ENCODE measurements around the gene ANG. TPM values are rescaled to one million over a fixed set of nuclear protein-coding genes. Genes with fewer than 3 reads are reported as not detected.
A peak's percentile ranks its signal among the peaks of the same experiment; 100 is the strongest.

The ANG gene
- total and polyA plus RNA-seq, 9 of the 15 experiments (the other 6 are each of a cell fraction or from before 2014, with no cell fraction given) = 0.21 to 0.73 (median 0.34) TPM; not detected in 4

GRCh38 chr14:20711685-20712084 lies 23.1 kb downstream of the ANG start (continued):
- TF ChIP-seq FOXP4 (CRISPR knock-in tag; IDR thresholded peaks at IDR 0.05; ENCODE audit: borderline replicate concordance) (no peak), ZNF174 (CRISPR knock-in tag; IDR thresholded peaks at IDR 0.05) (no peak), JUND (IDR thresholded peaks at IDR 0.05; ENCODE audit: borderline replicate concordance, low read depth, low read length) (no peak), JUND (tag; IDR thresholded peaks at IDR 0.05; ENCODE audit: borderline replicate concordance, low read depth, low read length) (no peak), SMAD4 (CRISPR knock-in tag; conservative IDR thresholded peaks at IDR 0.05) (peak; percentile 41; the same call in 1 of the 2 replicates), ZNF76 (CRISPR knock-in tag; IDR thresholded peaks at IDR 0.05; ENCODE audit: borderline replicate concordance) (no peak), CBFA2T3 (IDR thresholded peaks at IDR 0.05) (peak; percentile 91), ZFP1 (CRISPR knock-in tag; IDR thresholded peaks at IDR 0.05) (no peak), MCM2 (IDR thresholded peaks at IDR 0.05; ENCODE audit: low read depth) (no peak), TRIM25 (IDR thresholded peaks at IDR 0.05; ENCODE audit: borderline replicate concordance) (no peak), ZNF197 (CRISPR knock-in tag; IDR thresholded peaks at IDR 0.05; ENCODE audit: low read depth) (no peak), HDAC8 (tag; IDR thresholded peaks at IDR 0.05) (no peak), FOXM1 (IDR thresholded peaks at IDR 0.05; ENCODE audit: low read depth) (peak; percentile 45; the same call in 1 of the 2 replicates), FOXM1 (CRISPR knock-in tag; IDR thresholded peaks at IDR 0.05; ENCODE audit: low read depth) (no peak), SRF (CRISPR knock-in tag; IDR thresholded peaks at IDR 0.05) (no peak), ZFP91 (CRISPR knock-in tag; IDR thresholded peaks at IDR 0.05) (no peak), EWSR1 (IDR thresholded peaks at IDR 0.05; ENCODE audit: borderline replicate concordance, low read depth, partially characterized antibody) (no peak), MTF1 (CRISPR knock-in tag; IDR thresholded peaks at IDR 0.05; ENCODE audit: borderline replicate concordance) (no peak), ZNF586 (CRISPR knock-in tag; conservative IDR thresholded peaks at IDR 0.05) (no peak), HSF4 (CRISPR knock-in tag; IDR thresholded peaks at IDR 0.05; ENCODE audit: borderline replicate concordance) (no peak), ZNF57 (CRISPR knock-in tag; IDR thresholded peaks at IDR 0.05) (no peak), TEAD2 (tag; IDR thresholded peaks at IDR 0.05) (no peak), NCOA1 (IDR thresholded peaks at IDR 0.05; ENCODE audit: low read depth) (no peak)
